ENCODE data around the gene NDUFB10.

Gene NDUFB10

DNA sequence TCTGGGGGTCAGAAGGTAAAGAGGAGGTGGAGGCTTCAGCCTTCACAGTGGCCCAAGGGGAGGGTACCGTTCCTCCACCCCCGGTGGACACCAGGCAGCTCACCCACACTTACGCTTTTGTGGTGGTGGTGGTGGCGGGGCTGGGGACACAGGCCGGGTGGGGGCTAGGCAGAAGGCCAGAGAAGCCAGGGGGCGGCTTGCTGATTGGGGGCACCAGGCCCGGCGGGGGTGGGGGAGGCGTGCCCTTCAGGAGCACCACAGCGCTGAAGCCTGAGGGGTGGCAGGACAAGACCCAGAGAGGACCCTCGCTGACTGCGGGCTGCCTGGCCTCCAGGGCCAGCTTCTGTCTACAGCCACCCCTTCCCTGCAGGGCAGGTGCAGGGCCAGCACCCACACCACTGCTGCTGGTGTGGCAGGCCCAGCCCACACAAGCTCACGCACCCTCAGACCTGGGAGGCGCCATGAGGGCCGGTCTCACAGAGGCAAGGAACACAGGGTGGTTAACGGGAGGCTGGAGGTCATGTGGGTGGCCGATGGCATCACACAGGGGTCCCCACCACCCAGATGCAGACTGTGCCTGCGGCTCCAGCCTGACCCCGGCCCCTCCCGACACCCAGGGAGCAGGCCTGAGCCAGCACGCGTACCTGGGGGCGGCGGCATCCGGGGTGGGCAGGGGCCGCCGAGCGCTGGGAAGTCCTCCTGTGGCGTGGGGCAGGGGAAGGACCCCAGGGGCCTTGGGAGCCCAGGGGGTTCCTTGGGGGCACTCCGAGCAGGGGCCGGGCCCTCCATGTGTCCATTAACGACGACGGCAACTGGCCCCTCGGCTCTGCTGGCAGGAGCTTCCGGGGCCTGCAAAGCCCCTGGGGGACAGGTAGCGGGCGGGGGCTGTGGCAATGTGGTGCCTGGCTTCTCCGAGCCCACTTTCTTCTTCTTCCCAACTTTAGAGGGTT lies 39.8 kb downstream of the NDUFB10 start:
- no peak for DNase-seq (ENCODE audit: low read depth, low spot score)
- no peak overlapping the region for H3K27ac ChIP-seq

DNA sequence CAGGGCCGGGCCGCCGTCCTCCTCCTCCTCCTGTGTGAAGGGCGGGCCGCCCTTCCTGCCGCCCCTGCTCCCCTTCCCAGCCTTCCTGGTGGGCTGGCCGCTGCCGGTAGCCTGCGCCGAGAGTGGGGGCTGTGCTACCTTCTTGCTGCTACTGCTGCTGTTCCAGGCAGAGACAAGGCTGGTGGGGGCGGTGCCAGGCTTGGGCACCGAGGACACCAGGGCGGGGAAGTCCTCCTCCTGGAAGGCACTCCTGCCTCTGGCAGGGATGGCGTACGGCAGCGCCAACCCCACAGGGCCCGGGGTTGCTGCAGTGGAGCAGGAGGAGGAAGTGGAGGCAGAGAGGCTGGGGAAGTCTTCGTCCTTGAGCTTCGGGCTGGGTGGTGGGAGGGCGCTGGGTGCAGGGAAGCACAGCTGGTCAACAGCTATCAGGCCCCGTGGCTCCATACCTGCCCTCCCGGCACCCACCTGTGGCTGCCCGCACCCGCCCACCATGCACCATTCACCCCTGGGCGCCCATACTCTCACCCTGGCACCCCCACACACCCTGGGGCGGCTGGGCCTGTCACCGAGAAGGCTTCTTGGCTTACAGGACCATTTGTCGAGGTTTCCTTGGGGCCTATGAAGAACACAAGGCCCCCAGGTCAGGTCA lies 40.7 kb downstream of the NDUFB10 start:
- no peak overlapping the region for H3K27ac ChIP-seq
- DNase-seq (ENCODE audit: low read depth, low spot score): no peak

DNA sequence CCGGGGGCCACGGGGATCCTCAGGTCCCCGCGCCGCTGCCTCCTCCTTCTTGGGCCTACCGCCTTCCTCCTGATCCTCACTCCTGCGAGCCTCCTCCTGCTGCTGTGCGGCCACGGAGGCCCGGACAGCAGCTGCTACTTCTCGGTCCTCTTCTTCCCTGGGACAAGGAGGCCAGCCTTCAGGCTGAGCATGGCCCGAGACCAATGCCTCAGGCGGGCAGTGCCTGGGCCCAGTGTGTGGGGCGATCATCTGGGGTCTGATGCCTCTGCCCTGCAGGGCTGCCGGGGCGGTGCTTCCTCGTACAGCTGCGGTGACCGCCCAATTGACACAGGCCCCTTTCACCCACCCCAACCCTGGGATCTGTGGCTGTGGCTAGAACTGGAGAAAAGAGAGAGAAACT lies 41.7 kb downstream of the NDUFB10 start:
- no peak overlapping the region for H3K27ac ChIP-seq
- no peak for DNase-seq (ENCODE audit: low read depth, low spot score)

DNA sequence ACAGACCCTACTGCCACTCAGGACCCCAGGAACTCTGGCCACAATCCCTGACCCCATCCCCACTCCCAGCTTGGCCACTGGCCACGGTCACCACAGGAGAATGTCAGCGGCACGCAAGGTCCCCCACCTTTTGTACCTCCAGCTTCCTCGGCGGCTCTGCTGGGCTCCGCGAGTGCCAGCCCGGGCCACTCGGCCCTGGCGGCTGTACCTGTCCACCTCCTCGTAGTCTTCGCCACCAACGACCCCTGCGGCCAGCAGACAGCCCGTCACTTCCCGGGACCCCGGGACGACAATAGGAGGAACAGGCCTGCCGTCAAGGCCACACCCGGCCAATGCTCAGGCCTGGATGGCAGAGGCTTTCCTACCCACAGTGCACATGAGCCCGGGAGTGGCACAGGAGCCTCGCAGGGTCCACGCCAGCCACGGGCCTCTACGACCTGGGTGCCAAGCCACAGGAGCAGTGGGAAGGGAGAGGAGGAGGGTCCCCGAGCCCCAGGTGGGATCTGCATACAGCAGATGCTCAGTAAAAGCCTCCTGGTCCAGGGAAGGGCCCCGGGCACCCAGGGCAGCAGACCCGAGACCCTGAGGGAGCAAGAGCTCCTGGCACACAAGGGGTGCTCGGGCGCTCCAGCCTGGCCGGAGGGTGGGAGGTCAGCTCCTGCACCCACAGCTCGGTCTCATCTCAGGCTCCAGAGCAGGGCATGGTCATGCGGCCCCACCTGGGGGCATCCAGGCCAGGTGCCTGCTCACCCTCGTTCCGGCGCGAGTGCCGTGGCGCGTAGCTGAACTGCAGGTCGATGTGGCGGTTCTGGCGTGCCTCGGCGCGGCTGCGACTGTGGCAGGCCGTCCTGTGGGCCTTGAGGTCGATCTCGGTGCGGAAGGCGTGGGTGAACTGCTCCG lies 42.4 kb downstream of the NDUFB10 start:
- DNase-seq (ENCODE audit: low read depth, low spot score): no peak
- no peak overlapping the region for H3K27ac ChIP-seq

DNA sequence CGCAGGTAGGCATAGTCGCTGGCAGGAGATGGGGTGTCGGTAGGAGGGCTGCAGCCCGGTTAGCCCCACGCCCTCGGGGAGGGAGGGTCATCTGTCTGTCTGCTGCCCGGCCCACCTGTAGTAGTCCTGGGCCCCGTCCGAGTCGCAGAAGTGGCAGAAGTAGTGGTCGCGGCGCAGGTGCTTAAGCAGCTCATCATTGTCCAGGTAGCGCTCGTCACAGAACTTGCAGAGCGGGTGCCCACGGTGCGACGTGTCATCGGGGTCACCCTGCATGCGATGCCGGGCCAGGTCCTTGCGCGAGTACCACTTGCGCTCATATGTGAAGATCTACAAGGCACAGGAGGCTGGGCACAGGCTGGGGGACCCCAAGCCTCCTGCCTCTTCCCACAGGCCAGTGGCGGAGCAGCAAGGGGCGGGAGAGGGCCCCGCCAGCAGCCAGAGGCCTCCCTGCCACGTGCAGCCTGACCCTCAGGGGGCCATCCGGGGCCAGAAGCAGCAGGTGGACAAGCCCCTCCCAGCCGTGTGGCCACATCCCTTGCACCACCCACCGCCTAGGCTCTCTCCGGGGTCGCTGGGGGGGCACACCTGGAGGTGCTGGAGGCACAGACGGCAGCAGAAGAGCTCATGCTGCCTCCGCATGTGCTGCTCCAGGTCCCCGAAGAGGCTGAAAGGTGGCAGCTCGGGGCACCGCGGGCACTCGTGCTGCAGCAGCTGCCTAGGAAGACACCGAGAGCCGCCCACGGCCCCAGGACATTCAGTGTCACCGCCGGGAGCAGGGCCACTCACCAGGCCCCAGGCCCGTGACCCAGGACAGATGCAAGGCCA lies 43.3 kb downstream of the NDUFB10 start:
- H3K27ac ChIP-seq: no peak overlapping the region
- DNase-seq (ENCODE audit: low read depth, low spot score): no peak

DNA sequence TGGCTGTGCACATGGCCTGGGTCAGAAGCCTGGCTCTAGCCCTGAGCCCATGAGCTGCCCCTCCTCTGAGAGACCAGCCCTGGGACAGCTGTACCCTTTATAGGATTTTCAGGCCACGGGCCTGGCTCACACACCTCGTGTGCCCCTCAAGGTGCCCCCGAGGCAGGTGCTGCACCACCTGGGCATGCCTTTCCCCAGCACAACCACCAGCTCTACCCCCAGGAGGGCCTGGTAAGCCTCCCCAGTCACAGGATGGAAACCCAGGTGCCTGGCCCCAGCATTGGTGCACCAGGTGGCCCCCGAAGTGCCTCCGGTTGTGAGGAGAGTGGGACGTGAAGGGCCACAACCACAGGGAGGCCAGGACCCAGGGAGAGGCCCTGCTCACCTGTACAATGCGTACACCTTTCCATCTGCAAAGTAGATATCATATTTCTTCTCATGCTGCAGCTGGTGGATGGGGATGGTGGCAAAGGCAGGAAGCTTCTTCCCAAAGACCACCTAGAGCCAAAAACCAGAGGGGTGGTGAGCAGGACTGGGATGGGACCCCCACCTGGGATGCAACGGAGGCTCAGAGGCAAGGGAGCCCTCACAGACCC lies 44.0 kb downstream of the NDUFB10 start:
- no peak overlapping the region for H3K27ac ChIP-seq

DNA sequence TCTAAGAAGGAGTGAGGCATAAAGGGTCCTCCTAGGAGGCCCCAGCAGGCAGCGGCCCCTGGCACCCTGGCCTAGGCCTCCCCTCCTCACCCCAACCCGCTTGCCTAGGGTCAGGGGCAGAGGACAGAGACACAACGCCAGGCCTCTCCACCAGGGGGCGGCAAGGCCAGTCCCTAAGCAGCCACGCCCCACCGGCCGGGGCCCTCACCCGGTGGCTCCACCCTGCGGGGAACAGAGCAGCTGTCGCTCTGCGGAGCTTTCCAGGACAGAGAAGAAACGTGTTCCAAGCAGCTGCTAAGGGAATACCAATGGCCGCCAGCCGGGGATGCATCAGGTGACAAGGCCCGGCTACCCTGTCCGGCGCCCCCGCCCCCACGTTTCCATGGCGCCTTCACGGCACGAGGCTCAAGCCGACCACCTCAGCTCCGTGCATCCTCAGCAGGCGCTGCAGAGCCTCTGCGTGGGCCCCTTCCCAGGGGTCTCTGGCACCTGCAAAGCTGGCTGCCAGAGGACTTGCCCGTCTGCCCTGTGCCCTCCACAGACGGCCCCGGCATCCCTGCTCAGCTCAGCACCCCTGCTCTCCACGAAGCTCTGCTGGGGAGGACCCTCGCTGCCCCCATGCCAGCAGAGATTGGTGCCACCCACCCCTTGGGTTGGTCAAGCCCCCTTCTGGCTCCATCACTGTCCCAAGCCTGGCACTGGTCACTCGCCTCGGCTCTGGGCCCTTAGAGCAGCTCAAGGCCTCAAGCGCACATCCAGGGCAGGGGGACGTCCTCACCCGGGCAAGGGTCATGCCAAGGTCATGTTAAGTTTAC lies 44.7 kb downstream of the NDUFB10 start:
- no peak overlapping the region for H3K27ac ChIP-seq
- DNase-seq (ENCODE audit: low read depth, low spot score): no peak

More for the DNA sequence above, 44.0 kb downstream of the NDUFB10 start:
- DNase-seq (ENCODE audit: low read depth, low spot score): no peak

DNA sequence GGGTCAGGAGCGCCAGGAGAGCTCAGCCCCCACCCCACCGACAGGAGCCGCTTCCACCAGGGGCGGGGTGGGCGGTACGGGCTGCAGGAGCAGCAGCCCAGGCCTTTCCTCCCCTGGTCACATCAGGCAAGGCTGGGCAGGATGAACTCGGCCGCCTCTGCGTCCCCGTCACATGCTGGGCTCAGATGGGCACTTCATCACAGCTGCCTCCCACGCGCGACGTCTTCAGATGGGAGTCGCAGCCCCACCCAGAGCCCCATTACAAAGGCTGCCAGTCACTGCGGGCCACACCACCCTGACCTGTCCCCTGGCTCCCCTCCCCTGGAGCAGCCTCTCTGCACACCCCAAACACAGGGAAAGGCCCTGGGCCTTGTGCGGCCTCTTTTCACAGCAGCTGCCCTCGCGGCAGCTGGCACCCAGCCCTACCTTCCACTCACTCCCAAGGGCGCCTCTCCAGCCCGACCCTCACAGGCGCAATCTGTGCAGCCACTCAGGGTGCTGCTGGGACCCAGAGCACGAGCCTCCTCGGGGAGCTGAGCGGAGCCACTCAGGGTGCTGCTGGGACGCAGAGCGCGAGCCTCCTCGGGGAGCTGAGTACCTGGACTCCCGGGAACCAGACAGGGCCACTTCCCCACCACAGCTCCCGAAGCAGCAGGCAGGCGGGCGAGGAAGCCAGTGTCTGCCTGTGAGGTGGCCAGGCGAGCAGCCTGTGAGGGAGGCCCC lies 45.6 kb downstream of the NDUFB10 start:
- no peak for DNase-seq (ENCODE audit: low read depth, low spot score)
- H3K27ac ChIP-seq: no peak overlapping the region

DNA sequence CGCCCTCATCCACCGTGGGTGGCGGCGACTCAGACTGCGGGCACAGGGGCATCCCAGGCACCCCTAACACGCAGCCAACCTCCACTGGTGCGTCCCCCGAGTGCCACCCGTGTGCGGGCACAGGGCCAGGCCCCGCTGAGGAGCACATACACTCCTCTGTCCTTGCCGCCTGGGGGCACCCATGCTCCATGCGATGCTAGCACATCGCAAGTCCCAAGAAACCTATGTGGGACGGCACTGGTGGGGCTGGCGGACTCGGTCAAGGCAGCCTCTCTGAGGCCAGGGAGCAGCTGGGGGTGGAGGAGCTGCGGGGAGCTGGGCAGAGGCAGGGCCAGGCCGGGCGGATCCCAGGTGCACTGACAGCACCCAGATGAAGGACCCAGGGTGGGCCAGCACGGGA lies 46.3 kb downstream of the NDUFB10 start:
- no peak for DNase-seq (ENCODE audit: low read depth, low spot score)
- H3K27ac ChIP-seq: no peak overlapping the region

DNA sequence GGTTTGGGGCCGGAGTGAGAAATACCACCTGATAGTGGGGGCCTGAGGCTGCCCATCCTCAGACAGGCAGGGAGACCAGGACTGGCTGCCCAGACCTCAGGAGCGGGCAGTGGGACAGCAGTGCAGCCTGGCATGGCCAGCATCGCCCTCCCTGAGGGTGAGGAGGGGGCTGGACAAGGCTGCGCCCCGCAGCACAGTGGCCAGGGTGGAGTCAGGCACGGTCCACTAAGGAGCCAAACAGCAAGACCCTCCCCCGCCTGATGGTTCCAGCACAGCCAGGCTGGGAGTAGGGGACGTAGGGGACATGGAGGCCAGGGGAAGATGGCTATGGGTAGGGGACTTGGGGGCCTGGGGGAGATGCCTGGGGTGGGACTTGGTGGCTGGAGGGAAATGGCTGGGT lies 47.0 kb downstream of the NDUFB10 start:
- DNase-seq (ENCODE audit: low read depth, low spot score): no peak
- peak overlapping the region; percentile 95 for H3K27ac ChIP-seq

DNA sequence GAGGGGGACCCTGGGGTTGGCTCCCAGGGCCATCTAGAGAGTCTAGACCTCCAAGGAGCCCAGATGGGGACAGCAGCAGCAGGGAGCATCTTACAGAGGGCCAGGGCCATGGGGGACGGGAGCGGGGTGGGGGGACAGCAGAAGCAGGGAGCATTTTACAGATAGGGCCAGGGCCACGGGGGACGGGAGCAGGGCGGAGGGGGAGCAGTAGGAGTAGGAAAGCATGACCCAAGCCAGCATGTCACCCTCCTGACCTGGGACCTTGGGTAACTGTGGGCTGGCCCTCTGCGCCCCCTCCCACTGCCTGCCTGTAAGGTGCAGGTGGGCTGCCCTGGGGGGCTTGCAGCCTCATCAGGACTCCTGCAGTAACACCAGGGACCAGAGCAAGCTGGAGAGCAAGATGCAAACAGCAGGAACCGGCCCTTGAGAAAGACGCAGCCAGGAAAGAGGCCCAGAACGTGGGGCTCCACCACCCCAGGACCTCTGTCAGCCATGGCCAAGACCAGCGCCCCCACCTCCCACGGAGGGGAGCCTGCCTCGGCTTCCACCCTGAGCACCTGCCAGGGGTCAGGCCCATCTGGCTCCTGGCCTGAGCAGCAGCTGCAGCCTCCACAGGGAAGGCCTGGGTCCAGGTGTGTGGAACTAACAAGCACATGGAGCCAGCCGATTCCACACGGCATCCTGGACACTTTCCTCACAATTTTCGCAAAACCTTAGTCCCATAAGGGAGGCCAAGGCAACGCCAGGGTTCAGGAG lies 47.9 kb downstream of the NDUFB10 start:
- peak overlapping the region; percentile 95 for H3K27ac ChIP-seq
- no peak for DNase-seq (ENCODE audit: low read depth, low spot score)

DNA sequence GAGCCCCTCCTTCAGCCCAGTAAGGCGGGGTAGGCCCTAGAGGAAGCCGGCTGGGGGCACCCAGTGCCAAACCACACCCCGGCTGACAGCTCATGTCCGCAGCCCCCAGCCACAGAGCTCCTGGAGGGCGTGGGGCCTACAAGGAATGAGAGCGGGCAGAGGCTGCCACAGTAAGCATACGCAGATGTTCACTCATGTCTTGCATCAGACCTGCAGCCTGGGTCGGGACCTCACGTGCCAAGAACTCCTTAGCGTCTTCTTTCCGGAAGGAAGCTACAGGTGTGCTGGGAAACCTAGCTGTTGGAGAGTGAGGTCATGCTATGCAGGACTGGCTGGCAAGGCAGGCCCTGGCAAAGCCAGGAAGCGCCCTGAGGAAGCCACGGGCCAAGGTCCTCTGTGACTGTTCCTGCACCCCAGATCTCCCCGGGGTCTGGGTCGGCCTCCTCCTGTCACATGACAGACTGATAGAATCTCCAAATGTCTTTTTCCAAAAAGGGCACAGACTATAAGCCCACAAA lies 48.7 kb downstream of the NDUFB10 start:
- H3K27ac ChIP-seq: peak overlapping the region; percentile 95
- DNase-seq (ENCODE audit: low read depth, low spot score): peak; percentile 71

DNA sequence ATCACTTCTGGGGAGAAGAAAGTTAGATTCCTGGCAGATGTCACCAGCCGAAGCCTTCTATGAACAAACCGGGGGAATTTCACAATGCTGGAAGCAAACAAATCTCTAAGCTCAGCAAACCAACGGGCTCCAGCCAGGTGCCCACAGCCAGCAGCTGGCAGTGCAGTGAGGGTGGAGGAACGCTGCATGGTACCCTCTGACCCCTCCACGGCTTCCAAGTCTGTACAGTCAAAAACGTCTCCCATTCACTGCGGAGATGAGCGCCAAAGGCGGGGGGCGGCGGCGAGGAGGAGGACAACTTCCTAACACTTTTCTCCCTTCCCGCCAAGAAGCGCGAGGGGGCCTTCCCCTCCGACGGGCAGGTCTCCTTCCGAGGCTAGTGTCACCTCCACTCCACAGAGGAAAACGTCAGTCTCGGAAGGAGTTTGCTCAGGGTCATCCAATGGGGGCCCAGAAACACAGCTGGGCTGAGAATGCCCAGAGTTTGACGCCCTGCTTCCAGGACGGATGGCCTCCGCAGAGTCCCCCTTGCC lies 49.4 kb downstream of the NDUFB10 start:
- H3K27ac ChIP-seq: peak overlapping the region; percentile 95
- no peak for DNase-seq (ENCODE audit: low read depth, low spot score)

DNA sequence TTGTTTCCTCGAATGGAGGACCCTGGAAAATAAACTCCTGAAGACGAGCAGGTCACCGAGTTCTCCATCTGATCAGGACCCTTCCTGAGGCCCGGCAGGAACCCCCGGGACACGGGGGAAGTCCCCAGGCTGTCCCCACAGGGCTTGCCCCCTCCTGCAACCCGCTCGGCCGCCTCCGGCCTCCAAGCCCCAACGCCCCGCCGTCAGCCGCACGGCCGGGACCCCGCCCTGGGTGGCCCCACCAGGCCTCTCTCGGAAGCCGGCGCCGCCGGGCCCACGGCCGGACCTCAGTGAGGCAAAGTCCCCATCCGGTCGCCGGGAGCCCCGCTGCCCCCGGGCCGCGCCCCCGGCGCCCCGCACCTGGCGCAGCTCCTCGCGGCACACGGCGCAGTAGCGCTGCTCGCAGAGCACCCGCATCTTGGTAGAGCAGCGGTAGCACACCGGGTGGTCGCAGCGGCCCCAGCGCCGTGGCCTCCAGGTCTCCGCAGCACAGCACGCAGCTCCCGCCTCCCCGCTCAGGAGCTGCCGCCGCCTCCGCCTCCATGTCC lies 49.9 kb downstream of the NDUFB10 start:
- peak overlapping the region; percentile 95 for H3K27ac ChIP-seq
- no peak for DNase-seq (ENCODE audit: low read depth, low spot score)

DNA sequence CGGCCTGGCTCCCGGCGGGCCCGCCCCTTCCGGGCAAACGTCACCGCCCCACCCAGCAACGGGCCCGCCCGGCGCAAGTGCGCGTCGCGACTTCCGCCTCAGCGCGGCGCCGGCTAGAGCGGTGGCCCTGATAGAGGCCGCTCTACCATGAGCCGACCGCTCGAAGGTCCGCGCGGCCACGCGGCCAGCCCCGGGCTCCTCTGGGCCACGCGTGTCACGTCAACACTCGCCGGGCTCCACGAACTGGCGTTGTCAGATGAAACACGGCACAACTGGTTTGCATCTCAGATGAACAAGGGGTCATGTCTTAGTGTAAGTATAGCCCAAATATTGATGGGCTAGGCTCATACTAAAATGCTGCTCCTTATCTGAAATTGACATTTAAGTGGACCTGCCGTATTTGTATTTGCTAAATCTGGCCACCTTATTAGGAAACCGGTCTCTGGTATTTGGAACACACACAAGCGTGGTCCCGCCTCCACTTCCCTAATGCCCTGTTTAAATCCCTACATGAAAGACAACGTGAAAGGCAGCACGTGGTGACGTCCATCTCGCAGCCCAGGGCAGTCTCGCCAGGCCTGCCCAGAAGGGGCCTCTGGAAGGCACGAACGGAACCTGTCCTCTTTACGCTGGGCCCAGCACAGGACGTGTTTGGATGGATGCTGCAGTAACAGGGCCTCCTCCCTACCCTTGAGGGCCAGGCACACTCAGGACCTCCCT lies 50.6 kb downstream of the NDUFB10 start, which contains the start of gene ZNF598:
Gene ZNF598, minus strand, starts transcription at position 31 of the 720 bp plus-strand sequence.
- H3K27ac ChIP-seq: peak within 1 kb of the TSS; percentile 95
- DNase-seq (ENCODE audit: low read depth, low spot score): no peak

Data from epithelial cell of prostate (primary cell).